HepG2 (cell line): ENCODE data around the gene CACTIN. TPM values are rescaled to one million over a fixed set of nuclear protein-coding genes. Genes with fewer than 3 reads are reported as not detected.

Experiments
- ARID4A ChIP-seq: sonication (generic); formaldehyde crosslinking; IDR thresholded peaks from 2 replicates; pipeline ENCODE4 v1.5.0; 2020; ENCODE audit warnings: mild to moderate bottlenecking, missing genetic modification reagents, borderline replicate concordance
- ARNT ChIP-seq: fragments of 450-650 bp; IDR thresholded peaks from 2 replicates; pipeline ENCODE4 v1.6.1; 2017
- ARNTL ChIP-seq: sonication (generic); formaldehyde crosslinking; IDR thresholded peaks from 2 replicates; pipeline ENCODE4 v1.4.0; 2020; ENCODE audit warnings: mild to moderate bottlenecking, missing genetic modification reagents
- ATF5 ChIP-seq: sonication (generic); formaldehyde crosslinking; IDR thresholded peaks from 2 replicates; pipeline ENCODE4 v1.4.0; 2020; ENCODE audit warnings: mild to moderate bottlenecking, low read depth, missing genetic modification reagents
- CBX1 ChIP-seq: IDR thresholded peaks from one replicate; pipeline ENCODE4 v1.6.1; 2016; ENCODE audit warnings: antibody characterized with exemption, low read depth
- CREM ChIP-seq, 2 experiments: sonication (generic) in 1 of 2; formaldehyde crosslinking in 1 of 2; IDR thresholded peaks; 2 replicates each; pipeline versions ENCODE4 v1.4.0 to v1.6.1; 2016 to 2020; ENCODE audit warnings: antibody characterized with exemption in 1 of 2, mild to moderate bottlenecking in 1 of 2, missing genetic modification reagents in 1 of 2
- DRAP1 ChIP-seq: IDR thresholded peaks from 2 replicates; pipeline ENCODE4 v1.6.1; 2016; ENCODE audit warnings: missing genetic modification reagents, missing compliant biosample characterization
- ELF1 ChIP-seq: sonication (generic); formaldehyde crosslinking; IDR thresholded peaks from 2 replicates; pipeline ENCODE4 v1.4.0; 2020; ENCODE audit warnings: missing genetic modification reagents
- FOSL2 ChIP-seq: sonication (generic); formaldehyde crosslinking; IDR thresholded peaks from 2 replicates; pipeline ENCODE4 v1.4.0; 2020; ENCODE audit warnings: missing genetic modification reagents
- HOXA7 ChIP-seq: sonication (generic); formaldehyde crosslinking; IDR thresholded peaks from 2 replicates; pipeline ENCODE4 v1.8.1; 2022; ENCODE audit warnings: mild to moderate bottlenecking, missing genetic modification reagents, moderate library complexity
- SALL1 ChIP-seq: sonication (generic); formaldehyde crosslinking; IDR thresholded peaks from 2 replicates; pipeline ENCODE4 v1.8.0; 2022; ENCODE audit warnings: mild to moderate bottlenecking, missing genetic modification reagents
- SATB2 ChIP-seq: sonication (generic); formaldehyde crosslinking; IDR thresholded peaks from 2 replicates; pipeline ENCODE4 v1.5.0; 2020; ENCODE audit warnings: missing genetic modification reagents
- SNAPC4 ChIP-seq: sonication (generic); formaldehyde crosslinking; IDR thresholded peaks from 2 replicates; pipeline ENCODE4 v1.4.0; 2020; ENCODE audit warnings: mild to moderate bottlenecking, missing genetic modification reagents
- TBX2 ChIP-seq: sonication (generic); formaldehyde crosslinking; IDR thresholded peaks from 2 replicates; pipeline ENCODE4 v1.5.0; 2020; ENCODE audit warnings: missing genetic modification reagents, mild to moderate bottlenecking, borderline replicate concordance
- ZNF382 ChIP-seq: sonication (generic); formaldehyde crosslinking; IDR thresholded peaks from 2 replicates; pipeline ENCODE4 v1.5.0; 2020; ENCODE audit warnings: missing genetic modification reagents, mild to moderate bottlenecking, borderline replicate concordance
- ZNF432 ChIP-seq: sonication (generic); formaldehyde crosslinking; IDR thresholded peaks from 2 replicates; pipeline ENCODE4 v1.5.0; 2020; ENCODE audit warnings: missing genetic modification reagents, mild to moderate bottlenecking, borderline replicate concordance
- ZNF503 ChIP-seq: sonication (generic); formaldehyde crosslinking; IDR thresholded peaks from 2 replicates; pipeline ENCODE4 v1.4.0; 2020; ENCODE audit warnings: missing genetic modification reagents
- polyA plus RNA-seq, 8 experiments: library from polyadenylated mRNA; depleted of rRNA in 3 of 8; stranded (reverse) in 7 of 8; unstranded in 1 of 8; fragments of >200 nt; fragmentation: Illumina TruSeq in 4 of 8; extraction: Trizol in 4 of 8; gene quantifications; 2 replicates each; pipeline versions ENCODE4 v1.2.1 to v1.2.3, GENCODE V29; 2011 to 2016; ENCODE audit warnings: low read depth in 4 of 8, missing spikeins in 1 of 8, mixed read lengths in 1 of 8; ENCODE audit not compliant: insufficient read depth in 1 of 8
- total RNA-seq, 5 experiments: library from RNA; depleted of rRNA; stranded (reverse); fragments of >200 nt; fragmentation: Illumina TruSeq; extraction: Trizol; gene quantifications; 2 replicates each; pipeline ENCODE4 v1.2.3, GENCODE V29; 2016; ENCODE audit warnings: low read depth in 1 of 5

The CACTIN gene
- total and polyA plus RNA-seq, 2 of the 13 experiments (the other 11 are each of a cell fraction or from before 2014, with no cell fraction given): 10.0 to 16.6 TPM

- no peak for TF ChIP-seq ZNF503
- no peak for TF ChIP-seq HOXA7 (CRISPR knock-in tag)
- TF ChIP-seq ARNTL (CRISPR knock-in tag): no peak
- TF ChIP-seq ZNF432 (CRISPR knock-in tag): no peak
- no peak for TF ChIP-seq TBX2 (CRISPR knock-in tag)
- no peak for TF ChIP-seq FOSL2 (CRISPR knock-in tag)
- TF ChIP-seq SALL1 (CRISPR knock-in tag): no peak
- no peak for TF ChIP-seq ARNT
- no peak for TF ChIP-seq SATB2 (CRISPR knock-in tag)
- peak; percentile 78; the same call in 1 of the 2 replicates for TF ChIP-seq SNAPC4
- TF ChIP-seq CBX1: no peak
- TF ChIP-seq ELF1: peak; percentile 41; the same call in 1 of the 2 replicates
- TF ChIP-seq CREM (IDR thresholded peaks at IDR 0.05): peak; percentile 51
- TF ChIP-seq CREM (CRISPR knock-in tag; IDR thresholded peaks at IDR 0.05): no peak
- no peak for TF ChIP-seq ATF5 (CRISPR knock-in tag)
- peak; percentile 56; the same call in 1 of the 2 replicates for TF ChIP-seq ARID4A (CRISPR knock-in tag)
- peak; percentile 35; the same call in 1 of the 2 replicates for TF ChIP-seq DRAP1 (CRISPR knock-in tag)
- no peak for TF ChIP-seq ZNF382 (CRISPR knock-in tag)
Measured at GRCh38 chr19:3572132-3572854, 54.3 kb downstream of the CACTIN start (continued).
